Astrocyte of the spinal cord (primary cell): ENCODE measurements around the gene BCL2.

ENCODE experiments used
- DNase-seq: peaks from one replicate; pipeline ENCODE4 v3.0.0; 2011; ENCODE audit warnings: low read depth, low spot score
- H3K4me3 ChIP-seq: 2 replicates; pipeline ENCODE4 v1.5.1; 2011; ENCODE audit warnings: low read depth, mild to moderate bottlenecking, low read length, moderate library complexity
- in situ Hi-C: cut with HindIII; loops from 2 replicates; pipeline ENCODE4 v1.10.0; 2017; ENCODE audit warnings: low sequenced_read_pairs
- TF ChIP-seq, protein P1 (sequence below): IDR thresholded peaks from 2 replicates; pipeline ENCODE4 v1.5.1; 2012; ENCODE audit warnings: low read depth, mild to moderate bottlenecking, low read length, inconsistent platforms

Gene BCL2

DNA sequence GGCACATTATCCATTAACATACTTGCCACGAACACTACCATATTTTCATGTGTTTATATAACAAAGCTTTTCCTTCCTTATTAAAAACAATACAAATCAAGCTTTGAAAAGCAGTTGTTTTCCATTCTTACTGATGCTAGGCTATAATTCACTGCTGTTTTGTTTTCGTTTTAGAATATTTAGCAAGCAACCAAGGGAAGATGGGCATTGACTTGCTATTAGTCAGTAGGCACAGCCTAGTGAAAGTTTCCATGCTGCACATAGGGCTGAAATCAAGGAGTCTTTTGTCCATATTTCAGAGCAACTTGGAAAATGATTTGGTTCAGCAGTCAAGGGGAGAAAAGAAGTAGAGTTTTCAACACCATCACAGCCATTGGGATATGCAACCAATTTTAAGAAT is 31.3 kb downstream of the BCL2 start:
- DNase-seq: no peak
- no peak overlapping the region for H3K4me3 ChIP-seq
- TF ChIP-seq, protein P1, sequence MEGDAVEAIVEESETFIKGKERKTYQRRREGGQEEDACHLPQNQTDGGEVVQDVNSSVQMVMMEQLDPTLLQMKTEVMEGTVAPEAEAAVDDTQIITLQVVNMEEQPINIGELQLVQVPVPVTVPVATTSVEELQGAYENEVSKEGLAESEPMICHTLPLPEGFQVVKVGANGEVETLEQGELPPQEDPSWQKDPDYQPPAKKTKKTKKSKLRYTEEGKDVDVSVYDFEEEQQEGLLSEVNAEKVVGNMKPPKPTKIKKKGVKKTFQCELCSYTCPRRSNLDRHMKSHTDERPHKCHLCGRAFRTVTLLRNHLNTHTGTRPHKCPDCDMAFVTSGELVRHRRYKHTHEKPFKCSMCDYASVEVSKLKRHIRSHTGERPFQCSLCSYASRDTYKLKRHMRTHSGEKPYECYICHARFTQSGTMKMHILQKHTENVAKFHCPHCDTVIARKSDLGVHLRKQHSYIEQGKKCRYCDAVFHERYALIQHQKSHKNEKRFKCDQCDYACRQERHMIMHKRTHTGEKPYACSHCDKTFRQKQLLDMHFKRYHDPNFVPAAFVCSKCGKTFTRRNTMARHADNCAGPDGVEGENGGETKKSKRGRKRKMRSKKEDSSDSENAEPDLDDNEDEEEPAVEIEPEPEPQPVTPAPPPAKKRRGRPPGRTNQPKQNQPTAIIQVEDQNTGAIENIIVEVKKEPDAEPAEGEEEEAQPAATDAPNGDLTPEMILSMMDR: no peak
- in situ Hi-C loops: no loop called here

DNA sequence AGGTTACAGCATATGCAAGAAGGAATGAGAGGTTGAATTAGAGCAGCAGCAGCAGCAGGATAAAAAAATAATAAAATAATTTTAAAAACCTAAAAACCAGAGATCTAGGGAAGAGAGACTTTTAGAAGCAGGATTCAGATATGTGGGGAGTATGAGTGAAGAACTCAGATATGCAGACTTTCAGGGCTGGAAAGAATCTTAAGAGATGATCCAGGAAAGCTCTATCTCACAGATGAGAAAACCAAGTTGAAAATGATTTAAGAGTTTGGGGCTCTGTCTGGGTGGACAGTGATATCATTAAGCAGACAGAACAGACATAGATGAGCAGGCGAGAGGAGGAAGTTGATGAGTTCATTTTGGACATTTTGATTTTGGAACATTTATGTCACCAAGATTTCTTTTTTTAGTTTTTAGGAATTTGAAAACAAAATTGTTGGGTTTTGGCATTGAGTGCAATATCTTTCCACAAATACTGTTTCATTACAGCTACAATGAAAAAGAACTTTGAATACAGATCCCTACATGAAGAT is 31.8 kb downstream of the BCL2 start:
- no peak for DNase-seq
- no peak overlapping the region for H3K4me3 ChIP-seq
- in situ Hi-C loops: no loop called here
- TF ChIP-seq, protein P1: no peak

DNA sequence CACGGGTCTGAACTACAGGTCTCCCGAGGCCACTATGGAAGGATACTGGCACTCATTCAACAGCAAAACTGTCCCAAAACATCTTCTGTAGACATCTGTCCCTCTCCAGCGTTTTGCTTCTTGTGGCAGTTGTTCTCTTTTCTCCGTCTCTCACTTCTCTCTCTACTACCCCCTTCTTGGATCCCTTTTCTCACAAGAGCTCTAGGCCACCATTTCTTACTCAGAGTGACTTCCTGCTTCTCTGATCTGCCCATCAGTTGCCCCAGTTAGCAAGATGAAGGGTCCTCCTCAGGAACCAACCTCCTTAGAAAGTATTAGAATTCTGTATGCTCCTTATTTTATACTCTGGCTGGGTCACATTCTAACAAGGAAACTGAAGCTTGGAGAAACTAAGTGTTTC is 32.6 kb downstream of the BCL2 start:
- no peak overlapping the region for H3K4me3 ChIP-seq
- TF ChIP-seq, protein P1: no peak
- in situ Hi-C loops: no loop called here
- DNase-seq: no peak

DNA sequence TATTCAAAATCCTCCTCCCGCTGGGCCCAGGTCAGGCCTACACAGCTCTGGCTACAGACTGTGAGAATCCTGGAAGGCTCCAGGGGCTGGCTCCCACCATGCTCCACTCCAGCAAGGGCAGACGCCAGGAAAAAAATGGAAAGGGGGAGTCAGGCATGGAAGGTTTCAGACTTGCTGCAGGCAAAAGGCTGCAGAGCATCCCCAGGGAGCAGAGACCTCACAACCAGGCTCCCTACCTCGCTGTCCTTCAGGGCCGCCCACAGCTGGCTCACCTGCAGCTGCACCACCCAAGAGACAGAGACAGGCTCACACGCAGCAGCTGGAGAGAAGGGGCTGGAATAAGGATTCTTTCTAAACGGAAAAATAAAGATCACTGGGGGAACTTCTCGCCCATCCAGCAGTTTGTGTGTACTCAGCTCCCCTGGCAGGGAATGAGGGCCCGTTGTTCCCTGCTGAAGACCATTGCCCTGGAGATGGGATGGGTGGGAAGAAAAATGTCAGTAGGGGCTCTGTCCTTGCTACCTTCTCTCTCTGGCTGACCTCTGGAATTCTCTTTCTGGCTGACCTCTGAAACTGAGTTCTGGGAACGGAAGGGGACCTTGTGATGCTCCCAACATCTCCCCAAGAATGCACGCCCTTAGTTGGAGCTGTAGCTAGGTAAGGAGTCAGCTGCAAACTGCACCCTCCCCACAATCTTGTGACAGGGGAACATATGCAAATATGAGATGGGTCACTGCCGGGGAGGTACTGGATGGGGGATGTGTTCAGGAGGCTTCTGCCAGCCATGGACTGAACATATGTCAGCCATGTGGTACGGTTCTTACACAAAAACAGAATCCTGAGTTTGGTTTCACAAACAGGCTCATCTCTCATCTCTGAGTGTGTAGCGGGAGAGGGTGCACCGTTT is 34.5 kb downstream of the BCL2 start:
- TF ChIP-seq, protein P1: no peak
- no peak for DNase-seq
- in situ Hi-C loops: no loop called here
- no peak overlapping the region for H3K4me3 ChIP-seq

GRCh38 chr18:63284173-63284799 is 35.3 kb downstream of the BCL2 start:
- in situ Hi-C loops: no loop called here
- TF ChIP-seq, protein P1: no peak
- DNase-seq: no peak
- H3K4me3 ChIP-seq: no peak overlapping the region

DNA sequence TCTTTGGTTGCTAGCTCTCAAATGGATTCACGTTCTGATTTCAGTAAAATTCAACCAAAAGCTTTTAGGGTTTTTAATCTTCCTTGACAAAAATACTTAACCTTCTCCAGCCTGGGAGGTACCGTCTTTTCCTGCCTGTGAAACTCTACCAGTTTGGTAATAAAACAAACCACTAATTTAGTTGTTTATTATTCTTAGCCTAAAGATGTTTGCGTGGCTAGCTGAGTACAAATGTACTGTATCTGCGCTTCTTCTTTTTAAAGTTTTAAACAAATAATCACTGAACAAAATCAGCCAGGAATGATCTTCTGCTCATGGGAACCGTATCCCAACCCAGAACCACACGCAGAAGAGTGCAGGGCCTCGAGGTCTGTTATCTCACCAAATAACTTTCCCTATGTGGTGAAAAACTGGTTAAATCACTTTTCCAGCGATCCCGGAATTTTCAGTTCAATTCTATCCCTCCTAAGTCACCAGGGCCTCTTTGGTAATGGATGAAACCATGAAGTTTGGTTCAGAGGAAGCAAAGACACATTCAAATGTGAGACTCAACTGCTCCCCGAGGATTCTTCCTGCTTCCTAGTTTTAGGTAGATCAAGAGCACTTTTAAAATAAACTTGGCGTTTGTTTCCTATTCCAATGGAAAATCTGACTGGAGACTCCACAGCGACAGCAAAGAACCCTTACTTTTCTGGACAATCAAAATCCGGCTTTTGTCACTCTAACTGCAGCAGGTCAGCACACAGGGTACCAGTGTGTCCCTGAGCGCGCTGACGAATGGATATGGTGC is 36.1 kb downstream of the BCL2 start:
- H3K4me3 ChIP-seq: no peak overlapping the region
- no peak for DNase-seq
- in situ Hi-C loops: no loop called here
- TF ChIP-seq, protein P1: no peak
